ENCODE data around the gene CAV1. TPM values are rescaled to one million over a fixed set of nuclear protein-coding genes. Genes with fewer than 3 reads are reported as not detected.

The CAV1 gene
- total RNA-seq, 1 donor from 2014 or later = 502 TPM

DNA sequence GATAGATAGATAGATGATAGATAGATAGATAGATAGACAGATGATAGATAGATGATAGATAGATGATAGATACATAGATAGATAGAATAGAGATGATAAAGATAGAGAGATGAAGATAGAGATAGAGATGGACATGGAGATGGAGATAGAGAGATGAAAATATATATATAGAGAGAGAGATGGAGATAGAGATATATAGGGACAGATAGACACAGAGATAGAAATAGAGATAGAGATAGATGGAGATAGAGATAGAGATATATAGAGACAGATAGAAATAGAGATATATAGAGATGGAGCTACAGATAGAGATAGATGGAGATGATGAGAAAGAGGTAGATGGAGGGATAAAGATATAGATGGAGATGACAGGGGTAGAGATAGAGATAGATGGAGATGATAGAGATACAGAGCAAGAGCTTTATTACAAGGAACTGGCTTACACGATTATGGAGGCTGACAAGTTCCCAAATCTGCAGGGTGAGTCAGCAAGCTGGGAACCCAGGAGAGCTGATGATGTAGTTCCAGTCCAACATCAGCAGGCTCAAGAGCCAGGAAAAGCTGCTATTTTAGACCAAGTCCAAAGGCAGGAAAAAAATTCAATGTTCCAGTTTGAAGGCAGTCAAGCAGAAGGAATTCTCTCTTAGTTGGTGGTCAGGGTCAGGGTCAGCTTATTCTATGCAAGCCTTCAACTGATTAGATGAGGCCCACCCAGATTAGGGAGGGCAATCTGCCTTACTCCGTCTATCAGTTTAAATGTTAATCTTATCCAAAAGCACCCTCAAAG, 37.1 kb downstream of the CAV1 start:
- no peak overlapping the region for H3K4me3 Mint-ChIP-seq (ENCODE audit: unreplicated experiment)
- H3K4me1 Mint-ChIP-seq (ENCODE audit: unreplicated experiment) = peaks cover 49% of the 10 kb centered on the region
- H3K27me3 Mint-ChIP-seq (ENCODE audit: unreplicated experiment) = no peaks in the 10 kb centered on the region
- peaks cover 36% of the 10 kb centered on the region for H3K36me3 Mint-ChIP-seq (ENCODE audit: unreplicated experiment)
- TF ChIP-seq, protein P1, sequence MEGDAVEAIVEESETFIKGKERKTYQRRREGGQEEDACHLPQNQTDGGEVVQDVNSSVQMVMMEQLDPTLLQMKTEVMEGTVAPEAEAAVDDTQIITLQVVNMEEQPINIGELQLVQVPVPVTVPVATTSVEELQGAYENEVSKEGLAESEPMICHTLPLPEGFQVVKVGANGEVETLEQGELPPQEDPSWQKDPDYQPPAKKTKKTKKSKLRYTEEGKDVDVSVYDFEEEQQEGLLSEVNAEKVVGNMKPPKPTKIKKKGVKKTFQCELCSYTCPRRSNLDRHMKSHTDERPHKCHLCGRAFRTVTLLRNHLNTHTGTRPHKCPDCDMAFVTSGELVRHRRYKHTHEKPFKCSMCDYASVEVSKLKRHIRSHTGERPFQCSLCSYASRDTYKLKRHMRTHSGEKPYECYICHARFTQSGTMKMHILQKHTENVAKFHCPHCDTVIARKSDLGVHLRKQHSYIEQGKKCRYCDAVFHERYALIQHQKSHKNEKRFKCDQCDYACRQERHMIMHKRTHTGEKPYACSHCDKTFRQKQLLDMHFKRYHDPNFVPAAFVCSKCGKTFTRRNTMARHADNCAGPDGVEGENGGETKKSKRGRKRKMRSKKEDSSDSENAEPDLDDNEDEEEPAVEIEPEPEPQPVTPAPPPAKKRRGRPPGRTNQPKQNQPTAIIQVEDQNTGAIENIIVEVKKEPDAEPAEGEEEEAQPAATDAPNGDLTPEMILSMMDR (IDR thresholded peaks at IDR 0.05) = no peak
- peak overlapping the region; percentile 52 for H3K27ac Mint-ChIP-seq (ENCODE audit: unreplicated experiment)
- no peak for DNase-seq (ENCODE audit: extremely low spot score, unreplicated experiment)
- no peaks in the 10 kb centered on the region for H3K9me3 Mint-ChIP-seq (ENCODE audit: unreplicated experiment)

DNA sequence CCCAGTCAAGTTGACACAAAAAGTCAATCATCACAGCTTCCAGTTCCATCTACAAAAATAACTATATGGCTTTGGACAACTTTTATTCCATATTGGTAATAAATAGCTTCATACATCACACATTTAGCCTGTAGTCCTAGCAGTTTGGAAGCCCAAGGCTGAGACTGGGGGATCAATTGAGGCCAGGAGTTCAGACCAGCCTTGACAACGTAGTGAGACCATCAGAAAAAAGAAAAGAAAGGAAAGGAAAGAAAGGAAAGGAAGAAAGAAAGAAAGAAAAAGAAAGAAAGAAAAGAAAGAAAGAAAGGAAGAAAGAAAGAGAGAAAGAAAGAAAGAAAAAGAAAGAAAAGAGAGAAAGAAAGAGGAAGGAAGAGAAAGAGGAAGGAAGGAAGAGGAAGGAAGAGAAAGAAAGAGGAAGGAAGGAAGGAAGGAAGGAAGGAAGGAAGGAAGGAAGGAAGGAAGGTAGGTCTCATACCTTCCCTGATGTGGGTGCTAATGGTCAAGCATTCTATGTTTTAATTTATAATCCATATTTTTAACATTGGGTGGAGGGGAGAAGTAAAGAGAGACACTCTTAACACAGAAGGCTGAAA, 37.8 kb downstream of the CAV1 start:
- TF ChIP-seq, protein P1 (IDR thresholded peaks at IDR 0.05) = no peak
- Mint-ChIP-seq H3K4me3 (ENCODE audit: unreplicated experiment) (no peak overlapping the region), H3K9me3 (ENCODE audit: unreplicated experiment) (no peaks in the 10 kb centered on the region), H3K27ac (ENCODE audit: unreplicated experiment) (peak overlapping the region; percentile 56), H3K4me1 (ENCODE audit: unreplicated experiment) (peaks cover 48% of the 10 kb centered on the region), H3K27me3 (ENCODE audit: unreplicated experiment) (no peaks in the 10 kb centered on the region), H3K36me3 (ENCODE audit: unreplicated experiment) (peaks cover 34% of the 10 kb centered on the region)
- DNase-seq (ENCODE audit: extremely low spot score, unreplicated experiment) = no peak

DNA sequence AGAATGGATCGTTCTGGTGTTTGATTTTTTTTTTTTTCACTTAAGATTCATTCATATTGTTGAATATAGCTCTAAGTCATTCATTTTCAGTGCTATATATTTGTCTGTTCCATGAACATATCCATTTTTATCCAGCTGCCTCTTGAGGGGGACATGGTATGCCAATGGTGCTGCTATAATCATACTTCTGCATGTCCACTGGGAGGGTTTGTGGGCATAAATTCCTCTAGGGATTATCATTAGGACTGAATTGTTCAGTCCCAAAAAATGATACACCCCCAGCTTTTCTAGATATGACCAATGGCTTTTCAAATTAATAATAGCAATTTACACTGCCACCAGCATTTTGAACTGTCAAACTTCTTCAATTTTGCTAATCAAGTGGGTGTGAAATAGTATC, 41.1 kb downstream of the CAV1 start:
- Mint-ChIP-seq H3K36me3 (ENCODE audit: unreplicated experiment) (peaks cover 7% of the 10 kb centered on the region), H3K9me3 (ENCODE audit: unreplicated experiment) (no peaks in the 10 kb centered on the region), H3K27ac (ENCODE audit: unreplicated experiment) (peak overlapping the region; percentile 87), H3K27me3 (ENCODE audit: unreplicated experiment) (no peaks in the 10 kb centered on the region), H3K4me3 (ENCODE audit: unreplicated experiment) (peak overlapping the region; percentile 23), H3K4me1 (ENCODE audit: unreplicated experiment) (peaks cover 45% of the 10 kb centered on the region)
- TF ChIP-seq, protein P1 (IDR thresholded peaks at IDR 0.05) = no peak
- no peak for DNase-seq (ENCODE audit: extremely low spot score, unreplicated experiment)

- H3K27me3 Mint-ChIP-seq (ENCODE audit: unreplicated experiment) = no peaks in the 10 kb centered on the region
- H3K4me3 Mint-ChIP-seq (ENCODE audit: unreplicated experiment) = peak overlapping the region; percentile 24
- TF ChIP-seq, protein P1 (IDR thresholded peaks at IDR 0.05) = no peak
- H3K36me3 Mint-ChIP-seq (ENCODE audit: unreplicated experiment) = peaks cover 5% of the 10 kb centered on the region
- no peak for DNase-seq (ENCODE audit: extremely low spot score, unreplicated experiment)
- peaks cover 48% of the 10 kb centered on the region for H3K4me1 Mint-ChIP-seq (ENCODE audit: unreplicated experiment)
- H3K27ac Mint-ChIP-seq (ENCODE audit: unreplicated experiment) = peak overlapping the region; percentile 87
- no peaks in the 10 kb centered on the region for H3K9me3 Mint-ChIP-seq (ENCODE audit: unreplicated experiment)
These were observed 41.8 kb downstream of the CAV1 start for GRCh38 chr7:116566666-116567065.

DNA sequence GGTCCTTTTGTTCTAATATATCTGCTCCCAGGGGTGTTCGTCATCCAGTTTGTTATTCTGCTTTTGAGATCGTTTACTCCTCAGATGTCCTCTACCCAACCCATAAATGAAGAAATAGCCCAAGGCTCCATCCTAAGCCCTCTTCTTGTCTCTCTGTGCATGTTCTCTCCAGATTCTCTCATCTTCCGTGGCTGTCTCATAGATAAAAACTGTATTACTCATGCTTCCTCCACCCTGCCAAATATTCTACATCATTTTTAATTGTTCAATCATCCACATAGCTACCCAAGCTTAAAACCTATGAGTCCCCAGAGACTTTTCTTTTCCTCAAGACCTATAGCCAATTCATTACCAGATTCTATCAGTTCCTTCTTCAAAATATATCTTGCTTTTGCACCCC, 44.9 kb downstream of the CAV1 start:
- TF ChIP-seq, protein P1 (IDR thresholded peaks at IDR 0.05) = no peak
- Mint-ChIP-seq H3K4me3 (ENCODE audit: unreplicated experiment) (no peak overlapping the region), H3K9me3 (ENCODE audit: unreplicated experiment) (no peaks in the 10 kb centered on the region), H3K27me3 (ENCODE audit: unreplicated experiment) (no peaks in the 10 kb centered on the region), H3K27ac (ENCODE audit: unreplicated experiment) (peak overlapping the region; percentile 85), H3K4me1 (ENCODE audit: unreplicated experiment) (peaks cover 75% of the 10 kb centered on the region), H3K36me3 (ENCODE audit: unreplicated experiment) (no peaks in the 10 kb centered on the region)
- no peak for DNase-seq (ENCODE audit: extremely low spot score, unreplicated experiment)

Measured in osteocyte (in vitro differentiated cells).